Measurements from ENCODE around the gene LIMCH1.

Gene LIMCH1

DNA sequence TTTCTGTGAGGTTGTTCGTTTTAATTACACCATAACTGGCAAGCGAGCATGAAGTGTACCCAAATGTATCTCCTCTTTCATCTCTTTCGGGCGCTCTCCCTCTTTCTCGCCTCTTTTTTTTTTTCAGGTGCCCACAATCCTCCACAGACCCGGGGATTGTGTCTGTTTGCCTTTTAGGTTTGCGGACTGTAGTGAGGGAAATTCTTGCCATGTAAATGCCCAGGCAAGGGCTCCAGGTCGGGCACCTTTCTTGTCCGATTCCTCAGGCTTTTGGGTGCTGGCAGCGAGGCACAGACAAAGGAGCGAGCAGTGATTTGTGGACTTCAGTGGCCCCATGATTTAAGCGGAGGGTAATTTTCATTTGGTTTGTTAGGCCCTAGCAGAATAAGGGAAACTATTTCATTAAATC lies 211.7 kb downstream of the LIMCH1 start:
- Histone ChIP-seq H3K4me3 (IDR thresholded peaks at IDR 0.05; ENCODE audit: insufficient read depth, low read depth, low read length) (no peak overlapping the region), H3K79me2 (ENCODE audit: insufficient read depth, low read depth) (no peaks in the 10 kb centered on the region), H3K27me3 (ENCODE audit: insufficient read depth, low read depth) (no peaks in the 10 kb centered on the region), H3K4me1 (ENCODE audit: low read depth, poor library complexity, severe bottlenecking) (no peaks in the 10 kb centered on the region), H2AFZ (ENCODE audit: low read depth) (no peak overlapping the region), H3K36me3 (ENCODE audit: insufficient read depth) (no peaks in the 10 kb centered on the region), H3K4me2 (no peak overlapping the region), H4K20me1 (ENCODE audit: insufficient read depth) (no peaks in the 10 kb centered on the region), H3K9ac (no peak overlapping the region), H3K27ac (no peak overlapping the region)
- TF ChIP-seq, protein P1, sequence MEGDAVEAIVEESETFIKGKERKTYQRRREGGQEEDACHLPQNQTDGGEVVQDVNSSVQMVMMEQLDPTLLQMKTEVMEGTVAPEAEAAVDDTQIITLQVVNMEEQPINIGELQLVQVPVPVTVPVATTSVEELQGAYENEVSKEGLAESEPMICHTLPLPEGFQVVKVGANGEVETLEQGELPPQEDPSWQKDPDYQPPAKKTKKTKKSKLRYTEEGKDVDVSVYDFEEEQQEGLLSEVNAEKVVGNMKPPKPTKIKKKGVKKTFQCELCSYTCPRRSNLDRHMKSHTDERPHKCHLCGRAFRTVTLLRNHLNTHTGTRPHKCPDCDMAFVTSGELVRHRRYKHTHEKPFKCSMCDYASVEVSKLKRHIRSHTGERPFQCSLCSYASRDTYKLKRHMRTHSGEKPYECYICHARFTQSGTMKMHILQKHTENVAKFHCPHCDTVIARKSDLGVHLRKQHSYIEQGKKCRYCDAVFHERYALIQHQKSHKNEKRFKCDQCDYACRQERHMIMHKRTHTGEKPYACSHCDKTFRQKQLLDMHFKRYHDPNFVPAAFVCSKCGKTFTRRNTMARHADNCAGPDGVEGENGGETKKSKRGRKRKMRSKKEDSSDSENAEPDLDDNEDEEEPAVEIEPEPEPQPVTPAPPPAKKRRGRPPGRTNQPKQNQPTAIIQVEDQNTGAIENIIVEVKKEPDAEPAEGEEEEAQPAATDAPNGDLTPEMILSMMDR (conservative IDR thresholded peaks at IDR 0.05; ENCODE audit: low read depth, low read length): no peak
